Measurements from ENCODE around the gene PPP1R12C. TPM values are rescaled to one million over a fixed set of nuclear protein-coding genes. Genes with fewer than 3 reads are reported as not detected.
A peak's percentile ranks its signal among the peaks of the same experiment; 100 is the strongest.

Gene PPP1R12C
- total RNA-seq, 1 experiment from 2014 or later: 136 TPM

DNA sequence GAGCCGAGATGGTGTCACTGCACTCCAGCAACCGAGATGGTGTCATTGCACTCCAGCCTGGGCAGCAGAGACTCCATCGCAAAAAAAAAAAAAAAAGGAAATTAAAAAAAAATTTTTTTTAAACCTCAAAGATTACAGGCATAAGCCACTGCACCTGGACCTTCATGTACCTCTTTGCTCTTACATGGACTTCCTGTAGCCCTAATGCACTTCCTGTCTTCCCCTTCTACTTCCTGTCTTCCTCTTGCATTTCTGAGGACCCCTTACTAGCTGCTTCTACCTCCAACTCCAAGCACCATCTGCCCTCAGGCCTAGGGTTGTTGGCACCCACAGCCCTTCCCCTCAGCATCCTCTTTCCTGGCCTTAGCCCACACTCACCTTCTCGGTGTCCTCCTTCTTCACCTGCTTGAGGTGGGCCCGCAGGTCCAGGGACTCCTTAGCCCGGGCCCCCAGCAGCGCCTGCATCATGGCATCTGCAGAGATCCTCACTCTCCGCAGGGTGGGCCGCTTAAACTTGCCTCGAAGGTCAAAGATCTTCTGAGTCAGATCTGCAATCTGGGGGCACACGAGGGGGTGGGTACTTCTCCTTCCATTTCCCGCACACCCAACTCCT lies 36.3 kb upstream of the PPP1R12C start:
- Histone ChIP-seq H3K36me3 (ENCODE audit: low read depth, low read length) (no peaks in the 10 kb centered on the region), H3K9ac (ENCODE audit: low read length) (no peak overlapping the region), H3F3A (ENCODE audit: low read length, unreplicated experiment) (peaks cover 5% of the 10 kb centered on the region), H3K27ac (ENCODE audit: low read length) (no peak overlapping the region), H3K4me1 (ENCODE audit: insufficient read depth, low read length) (peaks cover 4% of the 10 kb centered on the region), H3K9me3 (ENCODE audit: low read length) (no peaks in the 10 kb centered on the region), H4K20me1 (ENCODE audit: low read length) (no peaks in the 10 kb centered on the region), H3K4me2 (ENCODE audit: low read length) (no peak overlapping the region), H3K79me2 (ENCODE audit: low read length) (no peaks in the 10 kb centered on the region), H3K9me2 (replicated peaks; ENCODE audit: low read length) (no peaks in the 10 kb centered on the region), H2AFZ (ENCODE audit: low read length) (no peak overlapping the region), H3K27me3 (ENCODE audit: low read length) (no peaks in the 10 kb centered on the region), H3K4me3 (ENCODE audit: low read length) (no peak overlapping the region)
- POLR2A ChIA-PET (ENCODE audit: unreplicated experiment): no interaction called here
- DNase-seq: no peak
- intact Hi-C loops (cut with micrococcal nuclease): no loop called here
- TF ChIP-seq EZH2phosphoT487 (IDR thresholded peaks at IDR 0.05; ENCODE audit: borderline replicate concordance, low read length) (no peak), EZH2 (IDR thresholded peaks at IDR 0.05; ENCODE audit: low read length, unreplicated experiment) (no peak)
- TF ChIP-seq, protein P1, sequence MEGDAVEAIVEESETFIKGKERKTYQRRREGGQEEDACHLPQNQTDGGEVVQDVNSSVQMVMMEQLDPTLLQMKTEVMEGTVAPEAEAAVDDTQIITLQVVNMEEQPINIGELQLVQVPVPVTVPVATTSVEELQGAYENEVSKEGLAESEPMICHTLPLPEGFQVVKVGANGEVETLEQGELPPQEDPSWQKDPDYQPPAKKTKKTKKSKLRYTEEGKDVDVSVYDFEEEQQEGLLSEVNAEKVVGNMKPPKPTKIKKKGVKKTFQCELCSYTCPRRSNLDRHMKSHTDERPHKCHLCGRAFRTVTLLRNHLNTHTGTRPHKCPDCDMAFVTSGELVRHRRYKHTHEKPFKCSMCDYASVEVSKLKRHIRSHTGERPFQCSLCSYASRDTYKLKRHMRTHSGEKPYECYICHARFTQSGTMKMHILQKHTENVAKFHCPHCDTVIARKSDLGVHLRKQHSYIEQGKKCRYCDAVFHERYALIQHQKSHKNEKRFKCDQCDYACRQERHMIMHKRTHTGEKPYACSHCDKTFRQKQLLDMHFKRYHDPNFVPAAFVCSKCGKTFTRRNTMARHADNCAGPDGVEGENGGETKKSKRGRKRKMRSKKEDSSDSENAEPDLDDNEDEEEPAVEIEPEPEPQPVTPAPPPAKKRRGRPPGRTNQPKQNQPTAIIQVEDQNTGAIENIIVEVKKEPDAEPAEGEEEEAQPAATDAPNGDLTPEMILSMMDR (conservative IDR thresholded peaks at IDR 0.05; ENCODE audit: low read depth, low read length): no peak
- no peak for ATAC-seq
- no TSS peak for BruUV-seq (replicated peaks)
- CTCF ChIA-PET: no interaction called here

- Histone ChIP-seq H3K36me3 (ENCODE audit: low read depth, low read length) (no peaks in the 10 kb centered on the region), H4K20me1 (ENCODE audit: low read length) (no peaks in the 10 kb centered on the region), H3F3A (ENCODE audit: low read length, unreplicated experiment) (peaks cover 5% of the 10 kb centered on the region), H3K27ac (ENCODE audit: low read length) (peak overlapping the region; percentile 27; the same call in 1 of the 2 replicates), H3K9me2 (replicated peaks; ENCODE audit: low read length) (no peaks in the 10 kb centered on the region), H3K4me2 (ENCODE audit: low read length) (no peak overlapping the region), H3K4me1 (ENCODE audit: insufficient read depth, low read length) (peaks cover 2% of the 10 kb centered on the region; the same call in 1 of the 2 replicates), H3K9me3 (ENCODE audit: low read length) (no peaks in the 10 kb centered on the region), H3K79me2 (ENCODE audit: low read length) (no peaks in the 10 kb centered on the region), H3K9ac (ENCODE audit: low read length) (no peak overlapping the region), H3K27me3 (ENCODE audit: low read length) (no peaks in the 10 kb centered on the region), H2AFZ (ENCODE audit: low read length) (peak overlapping the region; percentile 80), H3K4me3 (ENCODE audit: low read length) (no peak overlapping the region)
- intact Hi-C loops (cut with micrococcal nuclease): no loop called here
- POLR2A ChIA-PET (ENCODE audit: unreplicated experiment): no interaction called here
- TF ChIP-seq, protein P1 (conservative IDR thresholded peaks at IDR 0.05; ENCODE audit: low read depth, low read length): no peak
- TF ChIP-seq EZH2phosphoT487 (IDR thresholded peaks at IDR 0.05; ENCODE audit: borderline replicate concordance, low read length) (no peak), EZH2 (IDR thresholded peaks at IDR 0.05; ENCODE audit: low read length, unreplicated experiment) (no peak)
- BruUV-seq (replicated peaks): no TSS peak
- DNase-seq: peak; percentile 39
- CTCF ChIA-PET: no interaction called here
- peak; percentile 6; the same call in 1 of the 2 replicates for ATAC-seq
Measured at GRCh38 chr19:55152017-55152416, 34.6 kb upstream of the PPP1R12C start.
